ENCODE measurements around the gene FMO5. TPM values are rescaled to one million over a fixed set of nuclear protein-coding genes. Genes with fewer than 3 reads are reported as not detected.

FMO5 gene
- total RNA-seq, 4 donors from 2014 or later: 57.6 to 145 (median 62.6) TPM

GRCh38 chr1:147246044-147246690 is 21.0 kb upstream of the FMO5 start:
- no peak for DNase-seq
- Histone ChIP-seq H3K27me3 (no peaks in the 10 kb centered on the region), H3K4me3 (no peak overlapping the region), H3K4me1 (peaks cover 3 to 29% (median 10%) of the 10 kb centered on the region in 4 donors), H3K27ac (no peak overlapping the region), H3K36me3 (no peaks in the 10 kb centered on the region), H3K9me3 (no peaks in the 10 kb centered on the region)
- TF ChIP-seq POLR2A (IDR thresholded peaks at IDR 0.05): no peak
- TF ChIP-seq CTCF (IDR thresholded peaks at IDR 0.05): no peak
- TF ChIP-seq POLR2AphosphoS5 (IDR thresholded peaks at IDR 0.05): no peak
- no peak for TF ChIP-seq EP300 (IDR thresholded peaks at IDR 0.05; ENCODE audit: low read depth)
- in situ Hi-C loops (cut with MboI; ENCODE audit: low pct_ligation_motif_present in 1 of 4, low pct_unique_long_range_greater_than_20kb in 1 of 4, low sequenced_read_pairs in 3 of 4) (loop anchor here (5.0 to 10.0 kb wide), 2 partner anchors 71 to 74 kb away; partner anchors contain the start of gene PRKAB2 (in 4 of the 4)), intact Hi-C loops (cut with DNase I; ENCODE audit: low total_unique reads) (no loop called here)
- WGBS, 2 donors (ENCODE audit: low coverage in 1 of 2): 56 to 68% methylated on average over 2 of the region's 2 CpGs

- H3K4me1 ChIP-seq: peaks cover 3 to 29% (median 10%) of the 10 kb centered on the region in 4 donors
- no peaks in the 10 kb centered on the region for H3K36me3 ChIP-seq
- no peak overlapping the region for H3K27ac ChIP-seq
- no peaks in the 10 kb centered on the region for H3K27me3 ChIP-seq
- H3K4me3 ChIP-seq: no peak overlapping the region
- DNase-seq: no peak
- no peak for TF ChIP-seq CTCF (IDR thresholded peaks at IDR 0.05)
- no peak for TF ChIP-seq POLR2A (IDR thresholded peaks at IDR 0.05)
- no peak for TF ChIP-seq POLR2AphosphoS5 (IDR thresholded peaks at IDR 0.05)
- no peak for TF ChIP-seq EP300 (IDR thresholded peaks at IDR 0.05; ENCODE audit: low read depth)
- no peaks in the 10 kb centered on the region for H3K9me3 ChIP-seq
- intact Hi-C loops (cut with DNase I; ENCODE audit: low total_unique reads): no loop called here
- in situ Hi-C loops (cut with MboI; ENCODE audit: low pct_ligation_motif_present in 1 of 4, low pct_unique_long_range_greater_than_20kb in 1 of 4, low sequenced_read_pairs in 3 of 4): loop anchor here (5.0 to 10.0 kb wide), 2 partner anchors 71 to 73 kb away; partner anchors contain the start of gene PRKAB2 (in 4 of the 4)
- WGBS, 2 donors (ENCODE audit: low coverage in 1 of 2): 50 to 69% methylated on average over 3 of the region's 3 CpGs
Measured at GRCh38 chr1:147245586-147246021, 20.5 kb upstream of the FMO5 start.

GRCh38 chr1:147245129-147245528 is 20.0 kb upstream of the FMO5 start:
- intact Hi-C loops (cut with DNase I; ENCODE audit: low total_unique reads): no loop called here
- in situ Hi-C loops (cut with MboI; ENCODE audit: low pct_ligation_motif_present in 1 of 4, low pct_unique_long_range_greater_than_20kb in 1 of 4, low sequenced_read_pairs in 3 of 4): loop anchor here (5.0 to 10.0 kb wide), 2 partner anchors 70 to 73 kb away; partner anchors contain the start of gene PRKAB2 (in 4 of the 4)

More at GRCh38 chr1:147245129-147245528, 20.0 kb upstream of the FMO5 start:
- H3K36me3 ChIP-seq: no peaks in the 10 kb centered on the region
- TF ChIP-seq POLR2AphosphoS5 (IDR thresholded peaks at IDR 0.05) (no peak), CTCF (IDR thresholded peaks at IDR 0.05) (no peak), EP300 (IDR thresholded peaks at IDR 0.05; ENCODE audit: low read depth) (no peak), POLR2A (IDR thresholded peaks at IDR 0.05) (no peak)
- no peak for DNase-seq
- H3K4me1 ChIP-seq: peaks cover 3 to 30% (median 10%) of the 10 kb centered on the region in 4 donors
- H3K4me3 ChIP-seq: no peak overlapping the region
- no peak overlapping the region for H3K27ac ChIP-seq
- 96 to 100% methylated on average over 1 to 6 of the region's 6 CpGs for WGBS, 2 donors (ENCODE audit: low coverage in 1 of 2)
- H3K27me3 ChIP-seq: no peaks in the 10 kb centered on the region
- H3K9me3 ChIP-seq: no peaks in the 10 kb centered on the region
